Panc1 (cell line): ENCODE measurements around the gene GADL1. TPM values are rescaled to one million over a fixed set of nuclear protein-coding genes. Genes with fewer than 3 reads are reported as not detected.

Experiments used
- ATAC-seq: fragments of 200-7000 bp; cut with Tn5 transposase; 2 replicates; pipeline ENCODE4 v1.9.1; 2020; ENCODE audit warnings: mild to moderate bottlenecking, moderate library complexity
- BruUV-seq: library from RNA; stranded (reverse); fragments of 400-500 nt; replicated peaks from 2 replicates; lab custom pipeline; 2021; lab: Mats Ljungman, UMichigan
- CTCF ChIA-PET: fragments of 300-600 bp; sonication (Branson Sonifier 250); formaldehyde crosslinking; loops from one replicate; lab custom pipeline; 2022; ENCODE audit warnings: antibody characterized with exemption; lab: Charles Lee
- POLR2A ChIA-PET: fragments of 300-600 bp; sonication (Branson Sonifier 250); formaldehyde crosslinking; loops from one replicate; lab custom pipeline; 2022; ENCODE audit warnings: antibody characterized with exemption; lab: Charles Lee
- DNase-seq: peaks from one replicate; pipeline ENCODE4 v3.0.0-alpha.2; 2010; ENCODE audit warnings: low read depth, low spot score
- H3K27ac ChIP-seq: 2 replicates; pipeline ENCODE4 v1.5.1; 2011; ENCODE audit warnings: mild to moderate bottlenecking, low read length, inconsistent platforms
- H3K27me3 ChIP-seq: fragments of 200-500 bp; sonication (Bioruptor generic); 2 replicates; pipeline ENCODE4 v1.6.0; 2014; ENCODE audit warnings: low read length, inconsistent platforms; ENCODE audit not compliant: control insufficient read depth, insufficient read depth
- H3K36me3 ChIP-seq: fragments of 200-500 bp; sonication (Bioruptor generic); 2 replicates; pipeline ENCODE4 v1.5.1; 2014; ENCODE audit warnings: inconsistent platforms, mild to moderate bottlenecking, low read length, moderate library complexity; ENCODE audit not compliant: control insufficient read depth, insufficient read depth
- H3K4me1 ChIP-seq: 2 replicates; pipeline ENCODE4 v1.5.1; 2011; ENCODE audit warnings: inconsistent platforms, mild to moderate bottlenecking, low read length, moderate library complexity; ENCODE audit not compliant: control insufficient read depth, insufficient read depth
- H3K4me3 ChIP-seq, 2 experiments: 2 replicates each; pipeline ENCODE4 v1.5.1; 2011 to 2012; ENCODE audit warnings: low read depth in 2 of 2, low read length in 2 of 2, mild to moderate bottlenecking in 2 of 2, inconsistent platforms in 1 of 2, moderate library complexity in 1 of 2
- H3K9me3 ChIP-seq: fragments of 200-500 bp; sonication (Bioruptor generic); 2 replicates; pipeline ENCODE4 v1.5.1; 2014; ENCODE audit warnings: low read depth, mild to moderate bottlenecking, inconsistent platforms, low read length, moderate library complexity; ENCODE audit not compliant: control insufficient read depth, insufficient read depth
- POLR2AphosphoS5 ChIP-seq: IDR thresholded peaks from 2 replicates; pipeline ENCODE4 v1.6.1; 2012; ENCODE audit warnings: mild to moderate bottlenecking, low read depth, low read length, moderate library complexity
- REST ChIP-seq, 2 experiments: IDR thresholded peaks; 2 replicates each; pipeline ENCODE4 v1.6.1; 2011 to 2012; ENCODE audit warnings: low read depth in 2 of 2, control low read depth in 1 of 2, low read length in 1 of 2, mild to moderate bottlenecking in 1 of 2, moderate library complexity in 1 of 2; ENCODE audit not compliant: insufficient read depth in 1 of 2
- SIN3A ChIP-seq: IDR thresholded peaks from 2 replicates; pipeline ENCODE4 v1.6.1; 2012; ENCODE audit warnings: low read depth, mild to moderate bottlenecking, low read length, moderate library complexity, borderline replicate concordance; ENCODE audit not compliant: insufficient read depth
- TCF7L2 ChIP-seq: IDR thresholded peaks from 2 replicates; pipeline ENCODE4 v1.6.1; 2011; ENCODE audit warnings: mild to moderate bottlenecking, low read depth, low read length, inconsistent platforms
- in situ Hi-C: cut with HindIII; loops from 2 replicates; pipeline ENCODE4 v1.10.0; 2016; ENCODE audit warnings: low sequenced_read_pairs, low pct_unique_long_range_greater_than_20kb
- intact Hi-C: fragments of 100-400 bp; cut with micrococcal nuclease; formaldehyde crosslinking; loops from one replicate; pipeline ENCODE4 v1.10.0; 2022; ENCODE audit not compliant: unreplicated experiment
- total RNA-seq: library from RNA; stranded (reverse); gene quantifications from one replicate; pipeline ENCODE4 v1.2.1, GENCODE V29; 2021; ENCODE audit not compliant: unreplicated experiment
- TF ChIP-seq, protein P1 (sequence below): fragments of 450-650 bp; IDR thresholded peaks from 2 replicates; pipeline ENCODE4 v1.5.1; 2017; ENCODE audit warnings: mild to moderate bottlenecking

Gene GADL1
- total RNA-seq, 1 experiment from 2014 or later = not detected

DNA sequence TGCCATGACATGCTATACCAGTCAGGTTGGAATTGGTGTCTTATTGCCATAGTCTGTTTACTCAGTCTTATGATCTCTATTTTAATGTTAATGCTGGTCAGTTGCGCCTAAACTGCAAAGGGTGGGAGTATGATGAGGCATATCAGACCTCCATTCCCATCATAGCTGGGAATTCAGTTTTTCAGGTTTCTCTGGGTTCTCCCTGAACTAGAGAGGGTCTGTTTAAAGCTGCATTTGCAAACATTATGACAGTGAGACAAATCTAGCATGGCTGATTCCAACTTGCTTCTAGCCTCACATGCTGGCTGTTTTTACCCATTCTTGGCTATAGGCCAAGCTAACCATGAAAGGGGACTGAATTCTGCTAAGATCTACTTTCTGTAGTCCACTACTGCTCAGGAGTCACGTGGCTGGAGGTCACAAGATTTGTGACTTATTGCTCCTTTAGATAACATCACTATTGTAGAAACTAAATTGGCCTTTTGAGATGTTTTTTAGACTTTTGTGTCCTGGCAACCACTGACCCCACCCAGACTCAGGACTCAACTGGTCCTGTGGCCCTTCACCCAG is 191.5 kb downstream of the GADL1 start:
- Histone ChIP-seq H3K4me1 (no peaks in the 10 kb centered on the region), H3K27ac (no peak overlapping the region), H3K36me3 (no peaks in the 10 kb centered on the region), H3K27me3 (no peaks in the 10 kb centered on the region), H3K4me3 (no peak overlapping the region), H3K9me3 (no peaks in the 10 kb centered on the region)
- ChIA-PET CTCF (no interaction called here), POLR2A (interaction anchor here (0.6 kb wide), 1 partner anchor 1183 kb away, joined by 3 read pairs; no protein-coding TSS in a partner anchor)
- BruUV-seq = no TSS peak
- intact Hi-C loops = loop anchor here (5.0 kb wide), 1 partner anchor 44 kb away; no protein-coding TSS in a partner anchor
- ATAC-seq (no peak), DNase-seq (no peak)
- in situ Hi-C loops = no loop called here
- TF ChIP-seq TCF7L2 (no peak), SIN3A (no peak), POLR2AphosphoS5 (no peak), REST (IDR thresholded peaks at IDR 0.05; ENCODE audit: insufficient read depth in 1 of 2, low read depth in 2 of 2, low read length in 1 of 2) (no peak)
- TF ChIP-seq, protein P1, sequence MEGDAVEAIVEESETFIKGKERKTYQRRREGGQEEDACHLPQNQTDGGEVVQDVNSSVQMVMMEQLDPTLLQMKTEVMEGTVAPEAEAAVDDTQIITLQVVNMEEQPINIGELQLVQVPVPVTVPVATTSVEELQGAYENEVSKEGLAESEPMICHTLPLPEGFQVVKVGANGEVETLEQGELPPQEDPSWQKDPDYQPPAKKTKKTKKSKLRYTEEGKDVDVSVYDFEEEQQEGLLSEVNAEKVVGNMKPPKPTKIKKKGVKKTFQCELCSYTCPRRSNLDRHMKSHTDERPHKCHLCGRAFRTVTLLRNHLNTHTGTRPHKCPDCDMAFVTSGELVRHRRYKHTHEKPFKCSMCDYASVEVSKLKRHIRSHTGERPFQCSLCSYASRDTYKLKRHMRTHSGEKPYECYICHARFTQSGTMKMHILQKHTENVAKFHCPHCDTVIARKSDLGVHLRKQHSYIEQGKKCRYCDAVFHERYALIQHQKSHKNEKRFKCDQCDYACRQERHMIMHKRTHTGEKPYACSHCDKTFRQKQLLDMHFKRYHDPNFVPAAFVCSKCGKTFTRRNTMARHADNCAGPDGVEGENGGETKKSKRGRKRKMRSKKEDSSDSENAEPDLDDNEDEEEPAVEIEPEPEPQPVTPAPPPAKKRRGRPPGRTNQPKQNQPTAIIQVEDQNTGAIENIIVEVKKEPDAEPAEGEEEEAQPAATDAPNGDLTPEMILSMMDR = no peak

- Histone ChIP-seq H3K4me3 (no peak overlapping the region), H3K9me3 (no peaks in the 10 kb centered on the region), H3K27me3 (no peaks in the 10 kb centered on the region), H3K36me3 (no peaks in the 10 kb centered on the region; the same call in 1 of the 2 replicates), H3K4me1 (no peaks in the 10 kb centered on the region), H3K27ac (no peak overlapping the region)
- ChIA-PET POLR2A (no interaction called here), CTCF (no interaction called here)
- TF ChIP-seq TCF7L2 = no peak
- TF ChIP-seq, protein P1 = no peak
- TF ChIP-seq SIN3A = no peak
- TF ChIP-seq REST (IDR thresholded peaks at IDR 0.05; ENCODE audit: insufficient read depth in 1 of 2, low read depth in 2 of 2, low read length in 1 of 2) = no peak
- no peak for ATAC-seq
- intact Hi-C loops (loop anchor here (5.0 kb wide), 1 partner anchor 45 kb away; no protein-coding TSS in a partner anchor), in situ Hi-C loops (no loop called here)
- no peak for DNase-seq
- BruUV-seq = no TSS peak
These were observed 192.2 kb downstream of the GADL1 start for GRCh38 chr3:30702038-30702827.
